ENCODE measurements around the gene INPP4B.

Gene INPP4B

DNA sequence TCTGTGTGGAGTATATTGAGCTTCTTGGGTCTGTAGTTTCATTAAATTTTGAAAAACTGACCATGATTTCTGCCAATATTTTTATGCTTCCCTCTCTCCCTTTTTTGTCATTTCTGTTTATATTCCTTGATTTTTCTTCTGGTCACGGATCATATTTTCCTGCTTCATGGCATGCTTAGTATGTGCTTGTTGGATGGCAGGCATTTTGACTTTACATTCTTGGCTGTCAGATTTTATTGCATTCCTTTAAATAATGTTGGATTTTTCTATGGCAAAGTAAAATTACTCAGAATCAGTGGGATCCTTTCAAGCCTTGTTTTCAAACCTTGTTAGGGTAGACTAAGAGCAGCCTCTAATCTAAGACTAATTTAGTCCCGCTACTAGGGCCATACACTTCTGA lies 677.9 kb downstream of the INPP4B start:
- DNase-seq (ENCODE audit: low read depth, low spot score): peak; percentile 14
- CTCF ChIA-PET: no interaction called here
- no peak overlapping the region for H3K4me3 ChIP-seq (ENCODE audit: low read depth, low read length)
- TF ChIP-seq, protein P1, sequence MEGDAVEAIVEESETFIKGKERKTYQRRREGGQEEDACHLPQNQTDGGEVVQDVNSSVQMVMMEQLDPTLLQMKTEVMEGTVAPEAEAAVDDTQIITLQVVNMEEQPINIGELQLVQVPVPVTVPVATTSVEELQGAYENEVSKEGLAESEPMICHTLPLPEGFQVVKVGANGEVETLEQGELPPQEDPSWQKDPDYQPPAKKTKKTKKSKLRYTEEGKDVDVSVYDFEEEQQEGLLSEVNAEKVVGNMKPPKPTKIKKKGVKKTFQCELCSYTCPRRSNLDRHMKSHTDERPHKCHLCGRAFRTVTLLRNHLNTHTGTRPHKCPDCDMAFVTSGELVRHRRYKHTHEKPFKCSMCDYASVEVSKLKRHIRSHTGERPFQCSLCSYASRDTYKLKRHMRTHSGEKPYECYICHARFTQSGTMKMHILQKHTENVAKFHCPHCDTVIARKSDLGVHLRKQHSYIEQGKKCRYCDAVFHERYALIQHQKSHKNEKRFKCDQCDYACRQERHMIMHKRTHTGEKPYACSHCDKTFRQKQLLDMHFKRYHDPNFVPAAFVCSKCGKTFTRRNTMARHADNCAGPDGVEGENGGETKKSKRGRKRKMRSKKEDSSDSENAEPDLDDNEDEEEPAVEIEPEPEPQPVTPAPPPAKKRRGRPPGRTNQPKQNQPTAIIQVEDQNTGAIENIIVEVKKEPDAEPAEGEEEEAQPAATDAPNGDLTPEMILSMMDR (IDR thresholded peaks at IDR 0.05; ENCODE audit: insufficient read depth, low read length, missing control alignments): no peak
- POLR2A ChIA-PET: no interaction called here

GRCh38 chr4:142164767-142165500 lies 681.2 kb downstream of the INPP4B start:
- TF ChIP-seq, protein P1 (IDR thresholded peaks at IDR 0.05; ENCODE audit: insufficient read depth, low read length, missing control alignments): no peak
- no peak overlapping the region for H3K4me3 ChIP-seq (ENCODE audit: low read depth, low read length)
- no peak for DNase-seq (ENCODE audit: low read depth, low spot score)
- CTCF ChIA-PET: no interaction called here
- POLR2A ChIA-PET: no interaction called here

GRCh38 chr4:142161086-142161485 lies 685.0 kb downstream of the INPP4B start:
- TF ChIP-seq, protein P1 (IDR thresholded peaks at IDR 0.05; ENCODE audit: insufficient read depth, low read length, missing control alignments): no peak
- ChIA-PET CTCF (no interaction called here), POLR2A (no interaction called here)
- no peak for DNase-seq (ENCODE audit: low read depth, low spot score)
- no peak overlapping the region for H3K4me3 ChIP-seq (ENCODE audit: low read depth, low read length)

- POLR2A ChIA-PET: no interaction called here
Observed at GRCh38 chr4:142160509-142160908, 685.6 kb downstream of the INPP4B start.

DNA sequence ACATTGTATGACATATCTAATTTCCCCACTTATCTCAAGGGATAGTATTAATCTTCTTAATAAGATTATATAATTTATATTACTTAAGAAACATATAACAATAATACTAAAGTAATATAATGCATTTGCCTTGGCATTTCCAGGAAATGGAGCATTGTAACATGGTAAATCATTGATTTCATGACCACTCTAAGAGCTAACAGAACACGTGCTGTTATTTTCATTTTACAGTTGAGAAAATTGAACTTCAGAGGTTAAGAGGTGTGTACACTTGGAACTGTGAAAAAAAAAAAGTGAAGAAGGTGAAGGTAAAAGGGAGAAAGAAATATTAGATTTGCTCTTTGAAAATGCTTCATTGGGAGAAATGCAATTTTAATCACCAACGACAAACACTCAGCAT lies 687.1 kb downstream of the INPP4B start:
- ChIA-PET CTCF (no interaction called here), POLR2A (no interaction called here)
- DNase-seq (ENCODE audit: low read depth, low spot score): no peak
- TF ChIP-seq, protein P1 (IDR thresholded peaks at IDR 0.05; ENCODE audit: insufficient read depth, low read length, missing control alignments): no peak
- no peak overlapping the region for H3K4me3 ChIP-seq (ENCODE audit: low read depth, low read length)

More at GRCh38 chr4:142160509-142160908, 685.6 kb downstream of the INPP4B start:
- no peak for DNase-seq (ENCODE audit: low read depth, low spot score)
- TF ChIP-seq, protein P1 (IDR thresholded peaks at IDR 0.05; ENCODE audit: insufficient read depth, low read length, missing control alignments): no peak
- H3K4me3 ChIP-seq (ENCODE audit: low read depth, low read length): no peak overlapping the region
- CTCF ChIA-PET: no interaction called here

DNA sequence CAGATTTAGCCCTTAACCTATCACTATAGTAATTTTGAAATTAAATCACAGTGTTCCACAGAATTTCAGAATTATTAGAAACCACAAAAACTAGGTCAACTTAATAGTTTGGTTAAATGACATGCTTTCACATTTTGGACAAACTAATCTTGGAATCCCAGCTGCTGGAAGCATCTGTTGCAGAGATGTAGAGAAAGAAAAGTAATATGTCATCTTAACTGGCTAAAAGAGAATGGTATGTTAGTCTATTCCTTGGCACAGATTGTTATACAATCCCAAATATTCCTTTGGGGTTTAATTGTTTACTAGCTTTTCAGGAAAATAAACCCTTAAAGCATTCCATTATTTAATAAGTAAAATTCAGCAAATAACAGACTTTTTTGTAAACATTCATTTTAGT lies 689.8 kb downstream of the INPP4B start:
- H3K4me3 ChIP-seq (ENCODE audit: low read depth, low read length): no peak overlapping the region
- TF ChIP-seq, protein P1 (IDR thresholded peaks at IDR 0.05; ENCODE audit: insufficient read depth, low read length, missing control alignments): no peak
- DNase-seq (ENCODE audit: low read depth, low spot score): no peak
- POLR2A ChIA-PET: no interaction called here
- CTCF ChIA-PET: interaction anchor here (1.0 kb wide), 1 partner anchor 197 kb away, joined by 3 read pairs; no protein-coding TSS in a partner anchor

All from AG04449 (cell line).